Activated CD4-positive, alpha-beta T cell treated with anti-CD3 and anti-CD28 coated beads for 36 hours (primary cell): ENCODE results near the gene C16orf87. TPM values are rescaled to one million over a fixed set of nuclear protein-coding genes. Genes with fewer than 3 reads are reported as not detected.

Source experiments
- ATAC-seq: fragments of 200-7000 bp; cut with Tn5 transposase; one replicate; pipeline ENCODE4 v1.10.0; 2021; ENCODE audit warnings: mild to moderate bottlenecking, moderate library complexity
- CTCF ChIA-PET: fragments of 350-600 bp; sonication (Branson Sonifier 250); formaldehyde crosslinking; loops from one replicate; lab custom pipeline; 2021; ENCODE audit warnings: antibody characterized with exemption; lab: Charles Lee
- POLR2A ChIA-PET: fragments of 350-600 bp; sonication (Branson Sonifier 250); formaldehyde crosslinking; loops from one replicate; lab custom pipeline; 2021; ENCODE audit warnings: antibody characterized with exemption, inconsistent platforms; lab: Charles Lee
- DNase-seq: peaks from one replicate; pipeline ENCODE4 v3.0.0-alpha.2; 2020
- H3K27ac Mint-ChIP-seq: one replicate; pipeline ENCODE4 v1.8.0; 2021; ENCODE audit warnings: mixed read lengths
- H3K27me3 Mint-ChIP-seq: one replicate; pipeline ENCODE4 v1.8.0; 2021; ENCODE audit warnings: mixed read lengths
- H3K36me3 Mint-ChIP-seq: one replicate; pipeline ENCODE4 v1.8.0; 2021; ENCODE audit warnings: low read depth, mixed read lengths
- H3K4me1 Mint-ChIP-seq: one replicate; pipeline ENCODE4 v1.8.0; 2021; ENCODE audit warnings: mixed read lengths
- H3K4me3 Mint-ChIP-seq: one replicate; pipeline ENCODE4 v1.8.0; 2021; ENCODE audit warnings: mild to moderate bottlenecking, moderate library complexity, mixed read lengths
- H3K9me3 Mint-ChIP-seq: one replicate; pipeline ENCODE4 v1.8.0; 2021; ENCODE audit warnings: low read depth, mixed read lengths
- intact Hi-C, 2 experiments: fragments of 100-400 bp; cut with DNase I in 1 of 2; cut with micrococcal nuclease in 1 of 2; formaldehyde crosslinking; loops; one replicate each; pipeline versions ENCODE4 v1.14.2 to v1.15.1; 2022 to 2024; cut with DNase I, micrococcal nuclease
- total RNA-seq, 2 experiments: library from RNA; stranded (reverse); gene quantifications; one replicate each; pipeline ENCODE4 v1.2.3, GENCODE V29; 2021

C16orf87 gene
- total RNA-seq, 2 experiments from 2014 or later: 14.6 to 17.2 TPM

- peaks cover 10% of the 10 kb centered on the region for H3K4me1 Mint-ChIP-seq
- H3K4me3 Mint-ChIP-seq: no peak overlapping the region
- H3K36me3 Mint-ChIP-seq: no peaks in the 10 kb centered on the region
- intact Hi-C loops: loop anchor here in 1 of 2 experiments (5.0 kb wide), 1 partner anchor 1305 kb away; no protein-coding TSS in a partner anchor
- DNase-seq (peak; percentile 11), ATAC-seq (no peak)
- ChIA-PET POLR2A (no interaction called here), CTCF (interaction anchor here (0.7 to 1.5 kb wide), 8 partner anchors 9 to 73 kb away, joined by 3 to 4 read pairs (median 4); no protein-coding TSS in a partner anchor)
- H3K27ac Mint-ChIP-seq: no peak overlapping the region
- no peaks in the 10 kb centered on the region for H3K27me3 Mint-ChIP-seq
- H3K9me3 Mint-ChIP-seq: no peaks in the 10 kb centered on the region
Observed at GRCh38 chr16:46857368-46857945, 26.5 kb upstream of the C16orf87 start.

- no peaks in the 10 kb centered on the region for H3K27me3 Mint-ChIP-seq
- ChIA-PET POLR2A (no interaction called here), CTCF (interaction anchor here (0.6 to 2.4 kb wide), 4 partner anchors 54 to 93 kb away, joined by 3 to 38 read pairs (median 4); no protein-coding TSS in a partner anchor)
- no peaks in the 10 kb centered on the region for H3K9me3 Mint-ChIP-seq
- H3K4me3 Mint-ChIP-seq: no peak overlapping the region
- intact Hi-C loops: loop anchor here in 1 of 2 experiments (5.0 kb wide), 1 partner anchor 1307 kb away; no protein-coding TSS in a partner anchor
- H3K4me1 Mint-ChIP-seq: peaks cover 7% of the 10 kb centered on the region
- H3K27ac Mint-ChIP-seq: no peak overlapping the region
- no peaks in the 10 kb centered on the region for H3K36me3 Mint-ChIP-seq
- ATAC-seq: no peak
- DNase-seq: no peak
Observed at GRCh38 chr16:46855389-46855788, 24.4 kb upstream of the C16orf87 start.

- intact Hi-C loops: loop anchor here (1.0 to 5.0 kb wide), 4 partner anchors 54 to 1307 kb away; no protein-coding TSS in a partner anchor
- no peak overlapping the region for H3K27ac Mint-ChIP-seq
Observed at GRCh38 chr16:46854846-46855245, 23.9 kb upstream of the C16orf87 start.

GRCh38 chr16:46853713-46854443 lies 22.9 kb upstream of the C16orf87 start:
- Mint-ChIP-seq H3K4me1 (no peaks in the 10 kb centered on the region), H3K27me3 (no peaks in the 10 kb centered on the region), H3K27ac (no peak overlapping the region), H3K9me3 (no peaks in the 10 kb centered on the region), H3K4me3 (no peak overlapping the region), H3K36me3 (no peaks in the 10 kb centered on the region)
- DNase-seq: peak; percentile 80
- ATAC-seq: no peak
- ChIA-PET CTCF (interaction anchor here (0.6 to 2.4 kb wide), 26 partner anchors 9 to 289 kb away, joined by 3 to 38 read pairs (median 4); partner anchors contain the start of genes GPT2 and ORC6), POLR2A (interaction anchor here (0.6 kb wide), 1 partner anchor 16 kb away, joined by 4 read pairs; no protein-coding TSS in a partner anchor)
- intact Hi-C loops: loop anchor here (1.0 to 5.0 kb wide), 3 partner anchors 55 to 183 kb away; no protein-coding TSS in a partner anchor

More at GRCh38 chr16:46854846-46855245, 23.9 kb upstream of the C16orf87 start:
- H3K4me1 Mint-ChIP-seq: peaks cover 2% of the 10 kb centered on the region
- H3K27me3 Mint-ChIP-seq: no peaks in the 10 kb centered on the region
- no peak for ATAC-seq
- no peaks in the 10 kb centered on the region for H3K36me3 Mint-ChIP-seq
- H3K4me3 Mint-ChIP-seq: no peak overlapping the region
- POLR2A ChIA-PET: interaction anchor here (0.6 kb wide), 1 partner anchor 17 kb away, joined by 4 read pairs; no protein-coding TSS in a partner anchor
- CTCF ChIA-PET: interaction anchor here (0.6 to 2.4 kb wide), 16 partner anchors 8 to 94 kb away, joined by 3 to 38 read pairs (median 6); partner anchors contain the start of gene GPT2
- no peaks in the 10 kb centered on the region for H3K9me3 Mint-ChIP-seq
- no peak for DNase-seq

GRCh38 chr16:46852130-46852529 lies 21.1 kb upstream of the C16orf87 start:
- Mint-ChIP-seq H3K36me3 (no peaks in the 10 kb centered on the region), H3K4me3 (no peak overlapping the region), H3K9me3 (no peaks in the 10 kb centered on the region), H3K27me3 (no peaks in the 10 kb centered on the region), H3K27ac (no peak overlapping the region), H3K4me1 (no peaks in the 10 kb centered on the region)
- CTCF ChIA-PET: interaction anchor here (0.7 to 1.6 kb wide), 6 partner anchors 12 to 78 kb away, joined by 3 to 4 read pairs (median 3); partner anchors contain the start of gene GPT2
- ATAC-seq (no peak), DNase-seq (no peak)
- intact Hi-C loops: loop anchor here in 1 of 2 experiments (5.0 kb wide), 1 partner anchor 185 kb away; no protein-coding TSS in a partner anchor
- POLR2A ChIA-PET: no interaction called here

- no peak for DNase-seq
- no peak overlapping the region for H3K27ac Mint-ChIP-seq
- ChIA-PET CTCF (interaction anchor here (0.5 to 1.6 kb wide), 6 partner anchors 33 to 1794 kb away, joined by 3 to 4 read pairs (median 3); partner anchors contain the start of gene GPT2), POLR2A (no interaction called here)
- intact Hi-C loops: loop anchor here in 1 of 2 experiments (5.0 kb wide), 1 partner anchor 186 kb away; no protein-coding TSS in a partner anchor
- no peaks in the 10 kb centered on the region for H3K4me1 Mint-ChIP-seq
- ATAC-seq: no peak
- H3K36me3 Mint-ChIP-seq: no peaks in the 10 kb centered on the region
- H3K4me3 Mint-ChIP-seq: no peak overlapping the region
- H3K27me3 Mint-ChIP-seq: peaks cover under 1% of the 10 kb centered on the region
- H3K9me3 Mint-ChIP-seq: no peaks in the 10 kb centered on the region
Observed at GRCh38 chr16:46850619-46851555, 19.9 kb upstream of the C16orf87 start.

GRCh38 chr16:46848768-46849764 lies 18.1 kb upstream of the C16orf87 start:
- Mint-ChIP-seq H3K36me3 (no peaks in the 10 kb centered on the region), H3K27me3 (peaks cover 4% of the 10 kb centered on the region), H3K9me3 (no peaks in the 10 kb centered on the region), H3K4me3 (no peak overlapping the region), H3K27ac (no peak overlapping the region), H3K4me1 (no peaks in the 10 kb centered on the region)
- intact Hi-C loops: no loop called here
- DNase-seq (no peak), ATAC-seq (no peak)
- ChIA-PET CTCF (interaction anchor here (0.8 to 1.5 kb wide), 2 partner anchors 9 to 81 kb away, joined by 3 to 4 read pairs; no protein-coding TSS in a partner anchor), POLR2A (interaction anchor here (0.6 kb wide), 1 partner anchor 26 kb away, joined by 3 read pairs; no protein-coding TSS in a partner anchor)

- Mint-ChIP-seq H3K27me3 (peaks cover 4% of the 10 kb centered on the region), H3K4me3 (no peak overlapping the region), H3K27ac (no peak overlapping the region), H3K36me3 (peaks cover 4% of the 10 kb centered on the region), H3K4me1 (no peaks in the 10 kb centered on the region), H3K9me3 (peaks cover 7% of the 10 kb centered on the region)
- ATAC-seq (no peak), DNase-seq (no peak)
- ChIA-PET CTCF (interaction anchor here (0.7 to 2.6 kb wide), 6 partner anchors 8 to 149 kb away, joined by 3 to 11 read pairs (median 4); no protein-coding TSS in a partner anchor), POLR2A (interaction anchor here (0.7 kb wide), 1 partner anchor 14 kb away, joined by 11 read pairs; no protein-coding TSS in a partner anchor)
- intact Hi-C loops: no loop called here
Observed at GRCh38 chr16:46845952-46846351, 15.0 kb upstream of the C16orf87 start.

- POLR2A ChIA-PET: no interaction called here
Observed at GRCh38 chr16:46844771-46845170, 13.8 kb upstream of the C16orf87 start.

More at GRCh38 chr16:46844771-46845170, 13.8 kb upstream of the C16orf87 start:
- DNase-seq (no peak), ATAC-seq (no peak)
- H3K36me3 Mint-ChIP-seq: peaks cover 4% of the 10 kb centered on the region
- H3K4me3 Mint-ChIP-seq: no peak overlapping the region
- H3K9me3 Mint-ChIP-seq: peaks cover 7% of the 10 kb centered on the region
- intact Hi-C loops: no loop called here
- H3K27me3 Mint-ChIP-seq: peaks cover 4% of the 10 kb centered on the region
- H3K27ac Mint-ChIP-seq: no peak overlapping the region
- H3K4me1 Mint-ChIP-seq: no peaks in the 10 kb centered on the region
- CTCF ChIA-PET: interaction anchor here (0.7 to 2.6 kb wide), 7 partner anchors 9 to 178 kb away, joined by 3 to 11 read pairs (median 4); no protein-coding TSS in a partner anchor
